ENCODE results near the gene SORCS2.

- TF ChIP-seq CTCF (IDR thresholded peaks at IDR 0.05) (no peak), POLR2AphosphoS5 (IDR thresholded peaks at IDR 0.05; ENCODE audit: low read depth, low read length) (no peak)
These were observed 280.7 kb downstream of the SORCS2 start for GRCh38 chr4:7473081-7473480.

All from Panc1 (cell line).